ENCODE results near the gene PRR5L. TPM values are rescaled to one million over a fixed set of nuclear protein-coding genes. Genes with fewer than 3 reads are reported as not detected.
A peak's percentile ranks its signal among the peaks of the same experiment; 100 is the strongest.

The PRR5L gene
- total and polyA plus RNA-seq, 9 of the 15 experiments (the other 6 are each of a cell fraction or from before 2014, with no cell fraction given) = 0.11 to 0.60 (median 0.36) TPM; not detected in 2

DNA sequence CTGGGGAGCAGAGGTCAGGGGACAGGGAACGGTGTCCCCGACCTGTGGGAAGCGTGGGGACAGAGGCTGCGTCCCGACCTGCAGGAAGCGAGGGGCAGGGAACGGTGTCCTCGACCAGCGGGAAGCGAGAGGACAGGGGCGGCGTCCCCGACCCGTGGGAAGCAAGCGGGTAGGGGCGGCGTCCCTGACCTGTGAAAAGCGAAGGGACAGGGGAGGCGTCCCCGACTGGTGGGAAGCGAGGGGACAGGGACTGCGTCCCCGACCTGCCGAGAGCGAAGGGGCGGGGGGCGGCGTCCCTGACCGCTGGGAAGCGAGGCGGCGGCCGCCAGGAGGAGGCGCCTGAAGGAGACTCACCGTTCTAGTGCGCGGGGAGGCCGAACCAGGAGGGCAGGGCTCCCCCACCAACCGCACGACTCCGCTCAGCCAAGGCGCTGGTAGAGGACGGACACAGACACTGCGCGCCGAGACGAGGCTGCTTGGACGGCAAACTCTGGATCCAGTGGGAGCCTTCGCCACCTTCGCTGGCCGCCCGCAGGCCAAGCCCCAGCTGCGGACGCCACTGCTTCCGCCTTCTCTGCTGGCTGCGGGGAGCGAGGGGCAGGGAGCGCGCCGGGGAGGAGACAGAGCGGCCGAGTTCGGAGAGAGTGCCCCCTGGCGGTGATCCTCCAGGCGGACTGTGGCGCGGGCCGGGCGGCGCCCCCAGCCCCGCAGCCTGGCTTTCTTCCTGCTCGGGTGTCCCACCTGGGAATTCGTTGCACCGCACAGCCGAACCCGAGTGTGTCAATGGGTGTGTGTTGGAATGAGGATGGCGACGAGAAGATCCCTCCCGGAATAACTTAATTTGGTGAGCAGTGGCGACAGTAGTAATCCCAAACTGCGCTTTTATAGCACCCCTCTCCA, 213.9 kb downstream of the PRR5L start, which contains the start of gene TRAF6 (continued):
- TF ChIP-seq ZNF518B (CRISPR knock-in tag; IDR thresholded peaks at IDR 0.05) = no peak
- TF ChIP-seq HDGF (IDR thresholded peaks at IDR 0.05) = no peak
- peak; percentile 69 for TF ChIP-seq VEZF1 (CRISPR knock-in tag; IDR thresholded peaks at IDR 0.05)
- no peak for TF ChIP-seq KDM2B (CRISPR knock-in tag; IDR thresholded peaks at IDR 0.05)
- TF ChIP-seq, protein P1, sequence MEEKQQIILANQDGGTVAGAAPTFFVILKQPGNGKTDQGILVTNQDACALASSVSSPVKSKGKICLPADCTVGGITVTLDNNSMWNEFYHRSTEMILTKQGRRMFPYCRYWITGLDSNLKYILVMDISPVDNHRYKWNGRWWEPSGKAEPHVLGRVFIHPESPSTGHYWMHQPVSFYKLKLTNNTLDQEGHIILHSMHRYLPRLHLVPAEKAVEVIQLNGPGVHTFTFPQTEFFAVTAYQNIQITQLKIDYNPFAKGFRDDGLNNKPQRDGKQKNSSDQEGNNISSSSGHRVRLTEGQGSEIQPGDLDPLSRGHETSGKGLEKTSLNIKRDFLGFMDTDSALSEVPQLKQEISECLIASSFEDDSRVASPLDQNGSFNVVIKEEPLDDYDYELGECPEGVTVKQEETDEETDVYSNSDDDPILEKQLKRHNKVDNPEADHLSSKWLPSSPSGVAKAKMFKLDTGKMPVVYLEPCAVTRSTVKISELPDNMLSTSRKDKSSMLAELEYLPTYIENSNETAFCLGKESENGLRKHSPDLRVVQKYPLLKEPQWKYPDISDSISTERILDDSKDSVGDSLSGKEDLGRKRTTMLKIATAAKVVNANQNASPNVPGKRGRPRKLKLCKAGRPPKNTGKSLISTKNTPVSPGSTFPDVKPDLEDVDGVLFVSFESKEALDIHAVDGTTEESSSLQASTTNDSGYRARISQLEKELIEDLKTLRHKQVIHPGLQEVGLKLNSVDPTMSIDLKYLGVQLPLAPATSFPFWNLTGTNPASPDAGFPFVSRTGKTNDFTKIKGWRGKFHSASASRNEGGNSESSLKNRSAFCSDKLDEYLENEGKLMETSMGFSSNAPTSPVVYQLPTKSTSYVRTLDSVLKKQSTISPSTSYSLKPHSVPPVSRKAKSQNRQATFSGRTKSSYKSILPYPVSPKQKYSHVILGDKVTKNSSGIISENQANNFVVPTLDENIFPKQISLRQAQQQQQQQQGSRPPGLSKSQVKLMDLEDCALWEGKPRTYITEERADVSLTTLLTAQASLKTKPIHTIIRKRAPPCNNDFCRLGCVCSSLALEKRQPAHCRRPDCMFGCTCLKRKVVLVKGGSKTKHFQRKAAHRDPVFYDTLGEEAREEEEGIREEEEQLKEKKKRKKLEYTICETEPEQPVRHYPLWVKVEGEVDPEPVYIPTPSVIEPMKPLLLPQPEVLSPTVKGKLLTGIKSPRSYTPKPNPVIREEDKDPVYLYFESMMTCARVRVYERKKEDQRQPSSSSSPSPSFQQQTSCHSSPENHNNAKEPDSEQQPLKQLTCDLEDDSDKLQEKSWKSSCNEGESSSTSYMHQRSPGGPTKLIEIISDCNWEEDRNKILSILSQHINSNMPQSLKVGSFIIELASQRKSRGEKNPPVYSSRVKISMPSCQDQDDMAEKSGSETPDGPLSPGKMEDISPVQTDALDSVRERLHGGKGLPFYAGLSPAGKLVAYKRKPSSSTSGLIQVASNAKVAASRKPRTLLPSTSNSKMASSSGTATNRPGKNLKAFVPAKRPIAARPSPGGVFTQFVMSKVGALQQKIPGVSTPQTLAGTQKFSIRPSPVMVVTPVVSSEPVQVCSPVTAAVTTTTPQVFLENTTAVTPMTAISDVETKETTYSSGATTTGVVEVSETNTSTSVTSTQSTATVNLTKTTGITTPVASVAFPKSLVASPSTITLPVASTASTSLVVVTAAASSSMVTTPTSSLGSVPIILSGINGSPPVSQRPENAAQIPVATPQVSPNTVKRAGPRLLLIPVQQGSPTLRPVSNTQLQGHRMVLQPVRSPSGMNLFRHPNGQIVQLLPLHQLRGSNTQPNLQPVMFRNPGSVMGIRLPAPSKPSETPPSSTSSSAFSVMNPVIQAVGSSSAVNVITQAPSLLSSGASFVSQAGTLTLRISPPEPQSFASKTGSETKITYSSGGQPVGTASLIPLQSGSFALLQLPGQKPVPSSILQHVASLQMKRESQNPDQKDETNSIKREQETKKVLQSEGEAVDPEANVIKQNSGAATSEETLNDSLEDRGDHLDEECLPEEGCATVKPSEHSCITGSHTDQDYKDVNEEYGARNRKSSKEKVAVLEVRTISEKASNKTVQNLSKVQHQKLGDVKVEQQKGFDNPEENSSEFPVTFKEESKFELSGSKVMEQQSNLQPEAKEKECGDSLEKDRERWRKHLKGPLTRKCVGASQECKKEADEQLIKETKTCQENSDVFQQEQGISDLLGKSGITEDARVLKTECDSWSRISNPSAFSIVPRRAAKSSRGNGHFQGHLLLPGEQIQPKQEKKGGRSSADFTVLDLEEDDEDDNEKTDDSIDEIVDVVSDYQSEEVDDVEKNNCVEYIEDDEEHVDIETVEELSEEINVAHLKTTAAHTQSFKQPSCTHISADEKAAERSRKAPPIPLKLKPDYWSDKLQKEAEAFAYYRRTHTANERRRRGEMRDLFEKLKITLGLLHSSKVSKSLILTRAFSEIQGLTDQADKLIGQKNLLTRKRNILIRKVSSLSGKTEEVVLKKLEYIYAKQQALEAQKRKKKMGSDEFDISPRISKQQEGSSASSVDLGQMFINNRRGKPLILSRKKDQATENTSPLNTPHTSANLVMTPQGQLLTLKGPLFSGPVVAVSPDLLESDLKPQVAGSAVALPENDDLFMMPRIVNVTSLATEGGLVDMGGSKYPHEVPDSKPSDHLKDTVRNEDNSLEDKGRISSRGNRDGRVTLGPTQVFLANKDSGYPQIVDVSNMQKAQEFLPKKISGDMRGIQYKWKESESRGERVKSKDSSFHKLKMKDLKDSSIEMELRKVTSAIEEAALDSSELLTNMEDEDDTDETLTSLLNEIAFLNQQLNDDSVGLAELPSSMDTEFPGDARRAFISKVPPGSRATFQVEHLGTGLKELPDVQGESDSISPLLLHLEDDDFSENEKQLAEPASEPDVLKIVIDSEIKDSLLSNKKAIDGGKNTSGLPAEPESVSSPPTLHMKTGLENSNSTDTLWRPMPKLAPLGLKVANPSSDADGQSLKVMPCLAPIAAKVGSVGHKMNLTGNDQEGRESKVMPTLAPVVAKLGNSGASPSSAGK (IDR thresholded peaks at IDR 0.05) = no peak
- TF ChIP-seq DLX4 (CRISPR knock-in tag; IDR thresholded peaks at IDR 0.05) = no peak
- no peak for TF ChIP-seq ZNF589 (CRISPR knock-in tag; IDR thresholded peaks at IDR 0.05; ENCODE audit: low read depth)
- 0 out of 2 replicates have a peak, but pooled peaks have one; percentile 63 for TF ChIP-seq HLTF (IDR thresholded peaks at IDR 0.05)
- TF ChIP-seq E2F3 (CRISPR knock-in tag; IDR thresholded peaks at IDR 0.05) = no peak

Data from K562 (cell line).